GM23338 (cell line): ENCODE data around the gene MYRFL.

ENCODE experiments used
- CTCF ChIP-seq, 2 experiments: fragments of 200-600 bp in 1 of 2; sonication (generic) in 1 of 2; conservative IDR thresholded peaks; 2 replicates each; pipeline versions ENCODE4 v1.5.1 to v1.6.1; 2016 to 2017; ENCODE audit warnings: antibody characterized with exemption in 2 of 2, low read depth in 2 of 2, mild to moderate bottlenecking in 2 of 2, moderate library complexity in 1 of 2
- EZH2 ChIP-seq: fragments of 200-600 bp; sonication (generic); IDR thresholded peaks from one replicate; pipeline ENCODE4 v1.8.0; 2017; ENCODE audit warnings: antibody characterized with exemption, mild to moderate bottlenecking, low read depth; ENCODE audit not compliant: unreplicated experiment
- REST ChIP-seq: IDR thresholded peaks from one replicate; pipeline ENCODE4 v1.6.1; 2018; ENCODE audit warnings: antibody characterized with exemption; ENCODE audit not compliant: unreplicated experiment

GRCh38 chr12:69897744-69898143 is 72.7 kb downstream of the MYRFL start:
- TF ChIP-seq REST (no peak), EZH2 (no peak), CTCF (conservative IDR thresholded peaks at IDR 0.05; ENCODE audit: low read depth in 2 of 2) (no peak)
